Measurements from ENCODE around the gene ADGRD2.

The ADGRD2 gene

GRCh38 chr9:124498040-124498439 lies 47.8 kb downstream of the ADGRD2 start:
- Histone ChIP-seq H3K36me3 (ENCODE audit: control insufficient read depth in 2 of 2, insufficient read depth in 2 of 2, low read length in 2 of 2) (no peaks in the 10 kb centered on the region), H3K9ac (ENCODE audit: low read length in 2 of 2) (no peak overlapping the region), H3K27ac (ENCODE audit: low read length) (no peak overlapping the region), H3K27me3 (ENCODE audit: control insufficient read depth in 1 of 2, insufficient read depth in 2 of 2, low read length in 2 of 2) (peaks cover 32 to 35% of the 10 kb centered on the region in 2 donors), H3K9me3 (ENCODE audit: control insufficient read depth in 2 of 2, low read length in 2 of 2) (no peaks in the 10 kb centered on the region), H3K4me1 (ENCODE audit: control insufficient read depth, insufficient read depth, low read length) (peaks cover under 1% of the 10 kb centered on the region), H3K4me3 (ENCODE audit: low read length in 2 of 2) (no peak overlapping the region)

- Histone ChIP-seq H3K36me3 (ENCODE audit: control insufficient read depth in 2 of 2, insufficient read depth in 2 of 2, low read length in 2 of 2) (no peaks in the 10 kb centered on the region), H3K9ac (ENCODE audit: low read length in 2 of 2) (no peak overlapping the region), H3K9me3 (ENCODE audit: control insufficient read depth in 2 of 2, low read length in 2 of 2) (no peaks in the 10 kb centered on the region), H3K4me1 (ENCODE audit: control insufficient read depth, insufficient read depth, low read length) (peaks cover 6% of the 10 kb centered on the region), H3K4me3 (ENCODE audit: low read length in 2 of 2) (no peak overlapping the region), H3K27ac (ENCODE audit: low read length) (no peak overlapping the region), H3K27me3 (ENCODE audit: control insufficient read depth in 1 of 2, insufficient read depth in 2 of 2, low read length in 2 of 2) (peaks cover 34 to 41% of the 10 kb centered on the region in 2 donors)
These were observed 48.4 kb downstream of the ADGRD2 start for GRCh38 chr9:124498499-124499146.

GRCh38 chr9:124499216-124499615 lies 49.0 kb downstream of the ADGRD2 start:
- H3K27me3 ChIP-seq (ENCODE audit: control insufficient read depth in 1 of 2, insufficient read depth in 2 of 2, low read length in 2 of 2): peaks cover 40 to 47% of the 10 kb centered on the region in 2 donors
- H3K27ac ChIP-seq (ENCODE audit: low read length): no peak overlapping the region
- H3K36me3 ChIP-seq (ENCODE audit: control insufficient read depth in 2 of 2, insufficient read depth in 2 of 2, low read length in 2 of 2): no peaks in the 10 kb centered on the region
- no peak overlapping the region for H3K9ac ChIP-seq (ENCODE audit: low read length in 2 of 2)
- H3K4me3 ChIP-seq (ENCODE audit: low read length in 2 of 2): no peak overlapping the region
- H3K4me1 ChIP-seq (ENCODE audit: control insufficient read depth, insufficient read depth, low read length): peaks cover 12% of the 10 kb centered on the region
- no peaks in the 10 kb centered on the region for H3K9me3 ChIP-seq (ENCODE audit: control insufficient read depth in 2 of 2, low read length in 2 of 2)

- H3K4me3 ChIP-seq (ENCODE audit: low read length in 2 of 2): no peak overlapping the region
- H3K36me3 ChIP-seq (ENCODE audit: control insufficient read depth in 2 of 2, insufficient read depth in 2 of 2, low read length in 2 of 2): no peaks in the 10 kb centered on the region
- no peak overlapping the region for H3K27ac ChIP-seq (ENCODE audit: low read length)
- peaks cover 40 to 54% of the 10 kb centered on the region in 2 donors for H3K27me3 ChIP-seq (ENCODE audit: control insufficient read depth in 1 of 2, insufficient read depth in 2 of 2, low read length in 2 of 2)
- no peaks in the 10 kb centered on the region for H3K9me3 ChIP-seq (ENCODE audit: control insufficient read depth in 2 of 2, low read length in 2 of 2)
- H3K9ac ChIP-seq (ENCODE audit: low read length in 2 of 2): no peak overlapping the region
- peaks cover 14% of the 10 kb centered on the region for H3K4me1 ChIP-seq (ENCODE audit: control insufficient read depth, insufficient read depth, low read length)
These were observed 50.0 kb downstream of the ADGRD2 start for GRCh38 chr9:124500028-124500795.

GRCh38 chr9:124500796-124501611 lies 50.8 kb downstream of the ADGRD2 start:
- Histone ChIP-seq H3K27me3 (ENCODE audit: control insufficient read depth in 1 of 2, insufficient read depth in 2 of 2, low read length in 2 of 2) (peaks cover 46 to 61% of the 10 kb centered on the region in 2 donors), H3K9me3 (ENCODE audit: control insufficient read depth in 2 of 2, low read length in 2 of 2) (no peaks in the 10 kb centered on the region)

GRCh38 chr9:124501771-124502320 lies 51.6 kb downstream of the ADGRD2 start:
- Histone ChIP-seq H3K27ac (ENCODE audit: low read length) (no peak overlapping the region), H3K4me3 (ENCODE audit: low read length in 2 of 2) (no peak overlapping the region), H3K36me3 (ENCODE audit: control insufficient read depth in 2 of 2, insufficient read depth in 2 of 2, low read length in 2 of 2) (no peaks in the 10 kb centered on the region), H3K9ac (ENCODE audit: low read length in 2 of 2) (no peak overlapping the region), H3K9me3 (ENCODE audit: control insufficient read depth in 2 of 2, low read length in 2 of 2) (no peaks in the 10 kb centered on the region), H3K4me1 (ENCODE audit: control insufficient read depth, insufficient read depth, low read length) (peaks cover 14% of the 10 kb centered on the region), H3K27me3 (ENCODE audit: control insufficient read depth in 1 of 2, insufficient read depth in 2 of 2, low read length in 2 of 2) (peaks cover 46 to 61% of the 10 kb centered on the region in 2 donors)

More at GRCh38 chr9:124500796-124501611, 50.8 kb downstream of the ADGRD2 start:
- peaks cover 14% of the 10 kb centered on the region for H3K4me1 ChIP-seq (ENCODE audit: control insufficient read depth, insufficient read depth, low read length)
- H3K36me3 ChIP-seq (ENCODE audit: control insufficient read depth in 2 of 2, insufficient read depth in 2 of 2, low read length in 2 of 2): no peaks in the 10 kb centered on the region
- H3K4me3 ChIP-seq (ENCODE audit: low read length in 2 of 2): no peak overlapping the region
- H3K27ac ChIP-seq (ENCODE audit: low read length): no peak overlapping the region
- H3K9ac ChIP-seq (ENCODE audit: low read length in 2 of 2): no peak overlapping the region

- H3K36me3 ChIP-seq (ENCODE audit: control insufficient read depth in 2 of 2, insufficient read depth in 2 of 2, low read length in 2 of 2): no peaks in the 10 kb centered on the region
- no peak overlapping the region for H3K9ac ChIP-seq (ENCODE audit: low read length in 2 of 2)
- peaks cover 14% of the 10 kb centered on the region for H3K4me1 ChIP-seq (ENCODE audit: control insufficient read depth, insufficient read depth, low read length)
- H3K27ac ChIP-seq (ENCODE audit: low read length): no peak overlapping the region
- H3K27me3 ChIP-seq (ENCODE audit: control insufficient read depth in 1 of 2, insufficient read depth in 2 of 2, low read length in 2 of 2): peaks cover 46 to 56% of the 10 kb centered on the region in 2 donors
- H3K9me3 ChIP-seq (ENCODE audit: control insufficient read depth in 2 of 2, low read length in 2 of 2): no peaks in the 10 kb centered on the region
- peak overlapping the region in 1 of 2 donors; percentile 8 for H3K4me3 ChIP-seq (ENCODE audit: low read length in 2 of 2)
These were observed 52.8 kb downstream of the ADGRD2 start for GRCh38 chr9:124502711-124503702.

GRCh38 chr9:124503713-124504529 lies 53.7 kb downstream of the ADGRD2 start:
- no peak overlapping the region for H3K9ac ChIP-seq (ENCODE audit: low read length in 2 of 2)
- H3K36me3 ChIP-seq (ENCODE audit: control insufficient read depth in 2 of 2, insufficient read depth in 2 of 2, low read length in 2 of 2): no peaks in the 10 kb centered on the region
- H3K4me1 ChIP-seq (ENCODE audit: control insufficient read depth, insufficient read depth, low read length): peaks cover 14% of the 10 kb centered on the region
- H3K4me3 ChIP-seq (ENCODE audit: low read length in 2 of 2): peak overlapping the region in 1 of 2 donors; percentile 52
- no peak overlapping the region for H3K27ac ChIP-seq (ENCODE audit: low read length)
- peaks cover 46 to 53% of the 10 kb centered on the region in 2 donors for H3K27me3 ChIP-seq (ENCODE audit: control insufficient read depth in 1 of 2, insufficient read depth in 2 of 2, low read length in 2 of 2)
- no peaks in the 10 kb centered on the region for H3K9me3 ChIP-seq (ENCODE audit: control insufficient read depth in 2 of 2, low read length in 2 of 2)

GRCh38 chr9:124504530-124505005 lies 54.3 kb downstream of the ADGRD2 start:
- Histone ChIP-seq H3K27me3 (ENCODE audit: control insufficient read depth in 1 of 2, insufficient read depth in 2 of 2, low read length in 2 of 2) (peaks cover 44 to 48% of the 10 kb centered on the region in 2 donors), H3K4me3 (ENCODE audit: low read length in 2 of 2) (no peak overlapping the region), H3K9me3 (ENCODE audit: control insufficient read depth in 2 of 2, low read length in 2 of 2) (no peaks in the 10 kb centered on the region)

More at GRCh38 chr9:124504530-124505005, 54.3 kb downstream of the ADGRD2 start:
- H3K4me1 ChIP-seq (ENCODE audit: control insufficient read depth, insufficient read depth, low read length): peaks cover 14% of the 10 kb centered on the region
- no peaks in the 10 kb centered on the region for H3K36me3 ChIP-seq (ENCODE audit: control insufficient read depth in 2 of 2, insufficient read depth in 2 of 2, low read length in 2 of 2)
- H3K9ac ChIP-seq (ENCODE audit: low read length in 2 of 2): no peak overlapping the region
- H3K27ac ChIP-seq (ENCODE audit: low read length): no peak overlapping the region
